Activated T-cell treated with anti-CD3 and anti-CD28 coated beads for 4 hours (primary cell): Measurements from ENCODE around the gene CEL.
"Not testable (repeated sequence)": the region's sequence is repeated elsewhere in the genome, so short reads cannot be mapped to it uniquely, and the experiment has no call there.

Experiments
- DNase-seq: peaks from one replicate; pipeline ENCODE4 v3.0.0-alpha.2; 2020

CEL gene

DNA sequence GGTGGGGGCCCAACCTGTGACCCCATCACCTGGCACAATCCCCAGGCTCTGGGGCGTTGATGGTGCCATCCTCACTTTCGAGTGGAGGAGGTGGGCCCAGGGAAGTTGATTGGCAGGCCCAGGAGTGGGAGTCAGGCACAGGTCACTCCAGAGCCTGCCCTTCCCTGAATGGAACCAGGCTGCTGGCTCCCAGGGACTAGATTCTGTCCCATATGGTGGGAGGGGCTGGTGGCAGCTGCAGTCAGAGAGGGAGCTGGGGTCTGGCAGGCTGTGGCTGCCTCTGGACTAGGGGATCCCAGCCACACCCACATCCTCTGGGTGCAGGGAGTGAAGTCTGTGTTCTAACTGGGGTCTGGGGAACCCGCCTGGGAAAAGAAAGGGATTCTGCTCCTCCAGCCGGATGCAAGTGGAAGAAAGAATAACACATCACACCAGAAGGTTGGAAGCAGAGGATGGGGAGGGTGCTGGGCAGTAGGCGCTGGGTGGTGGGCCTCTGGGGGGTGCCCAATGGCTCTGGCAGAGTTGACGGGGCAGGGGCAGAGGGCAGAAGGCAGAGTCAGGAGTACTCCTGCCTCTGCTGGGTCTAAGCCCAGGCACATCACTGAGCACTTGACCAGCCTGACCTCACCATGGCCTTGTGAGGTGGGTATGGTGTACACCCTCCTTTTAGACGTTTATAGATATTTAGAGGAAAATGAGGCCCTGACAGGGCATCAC, 25.8 kb downstream of the CEL start:
- no peak for DNase-seq

DNA sequence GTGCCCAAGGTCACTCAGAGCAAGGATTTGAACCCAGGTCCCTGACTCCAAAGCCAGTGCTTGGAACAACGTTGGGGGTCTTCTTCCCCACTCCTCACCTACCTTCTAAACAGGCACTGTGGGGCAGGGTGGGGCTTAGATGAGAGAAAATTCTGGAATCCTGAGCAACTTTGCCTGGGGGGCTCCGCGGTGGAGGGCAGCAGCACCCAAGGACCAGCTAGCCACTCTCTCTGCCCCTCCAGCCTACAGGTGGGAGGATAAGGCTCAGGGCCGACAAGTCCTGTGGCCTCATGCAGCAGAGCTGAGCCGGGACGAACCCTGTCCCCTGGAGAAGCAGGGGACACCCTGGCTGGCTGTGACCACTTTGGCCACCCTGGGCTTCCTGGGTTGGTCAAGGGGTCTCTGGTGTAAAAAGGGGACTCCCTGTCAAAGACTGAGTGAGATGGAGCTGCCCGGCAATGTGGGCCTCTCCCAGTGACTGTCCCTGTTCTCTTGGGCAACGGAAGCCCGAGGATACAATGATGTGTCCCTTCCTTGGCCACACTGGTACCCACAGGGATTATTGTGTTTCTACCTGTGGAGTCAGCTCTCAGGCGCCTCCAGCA, 26.5 kb downstream of the CEL start:
- no peak for DNase-seq

DNA sequence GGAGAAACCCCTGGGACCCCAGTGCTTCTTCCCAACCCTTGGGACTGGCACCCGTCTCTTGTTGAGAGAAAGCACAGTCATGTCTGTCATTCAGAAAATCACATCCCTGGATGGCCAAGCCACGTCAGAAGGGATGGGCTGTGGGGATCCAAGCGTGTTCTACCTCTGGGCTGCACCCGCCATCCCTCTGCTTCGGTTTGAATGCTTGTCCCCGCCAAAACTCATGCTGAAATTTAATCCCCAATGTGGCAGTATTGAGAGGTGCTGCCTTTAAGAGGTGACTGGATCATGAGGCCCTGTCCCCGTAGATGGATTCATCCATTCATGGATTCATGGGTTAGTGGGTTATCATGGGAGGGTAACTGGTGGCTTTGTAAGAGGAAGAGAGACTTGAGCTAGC, 27.0 kb downstream of the CEL start:
- DNase-seq, result no peak

DNA sequence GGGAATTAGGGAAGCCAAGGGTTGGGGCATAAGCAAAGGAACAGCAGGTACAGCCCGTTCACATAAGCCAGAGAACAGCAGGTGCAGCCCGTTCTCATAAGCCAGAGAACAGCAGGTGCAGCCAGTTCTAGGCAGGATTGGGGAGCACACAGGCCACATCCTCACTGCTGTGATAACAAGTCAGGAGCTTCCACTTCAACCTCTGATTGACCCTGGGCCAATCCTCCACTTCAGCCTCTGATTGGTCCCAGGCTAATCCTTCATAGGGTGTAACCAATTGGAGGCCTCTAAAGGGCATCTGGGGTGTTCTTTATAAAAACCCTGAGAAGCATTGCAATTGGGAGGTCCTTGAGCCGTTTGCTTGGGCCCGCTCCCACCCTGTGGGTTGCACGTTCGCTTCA, 27.5 kb downstream of the CEL start:
- DNase-seq, result no peak

DNA sequence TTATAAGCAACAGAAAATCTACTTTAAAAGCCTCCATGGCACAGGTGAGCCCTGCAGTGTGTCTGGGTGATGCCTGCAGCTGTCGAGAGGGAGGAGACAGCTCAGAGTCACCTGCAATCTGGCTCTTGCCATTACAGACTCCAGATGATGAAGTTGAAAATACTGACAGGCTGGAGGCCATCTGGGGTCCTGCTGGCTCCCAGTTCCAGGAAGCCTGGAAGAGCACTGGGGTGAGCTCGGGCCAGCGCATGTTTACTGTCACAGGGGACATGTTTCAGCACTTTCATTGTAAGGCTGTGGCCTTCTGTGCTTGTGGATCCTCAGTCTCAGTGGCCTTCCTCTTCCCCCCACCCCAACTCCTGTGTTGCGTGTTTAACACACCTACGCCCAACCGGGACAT, 28.4 kb downstream of the CEL start:
- no peak for DNase-seq

DNA sequence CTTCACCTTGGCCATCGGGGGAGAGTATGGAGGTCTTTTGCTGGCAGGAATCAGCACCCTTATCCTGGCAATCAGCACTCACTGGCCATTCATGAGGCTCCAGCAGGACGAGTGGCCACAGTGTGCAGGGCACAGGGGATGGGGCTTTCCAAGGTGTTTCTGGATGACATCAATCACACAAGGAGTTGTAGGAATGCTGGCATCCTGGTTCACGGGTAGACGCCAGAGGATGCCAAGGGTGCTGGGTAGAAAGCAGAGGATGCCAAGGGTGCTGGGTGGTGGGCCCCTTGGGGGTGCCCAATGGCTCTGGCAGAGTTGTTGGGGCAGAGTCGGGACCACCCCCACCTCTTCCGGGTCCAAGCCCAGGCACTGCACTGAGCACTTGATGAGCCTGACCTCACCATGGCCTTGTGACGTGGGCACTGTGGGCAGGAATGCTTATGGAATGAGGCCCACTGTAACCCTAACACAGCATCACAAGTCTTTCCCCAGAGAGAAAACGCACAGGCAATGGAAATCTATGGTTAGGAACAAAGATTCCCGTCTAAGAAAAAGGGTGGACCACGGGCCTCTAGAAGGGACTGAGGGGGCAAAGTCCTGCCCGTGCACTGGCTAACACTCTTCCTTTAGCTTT, 29.1 kb downstream of the CEL start:
- no peak for DNase-seq

DNA sequence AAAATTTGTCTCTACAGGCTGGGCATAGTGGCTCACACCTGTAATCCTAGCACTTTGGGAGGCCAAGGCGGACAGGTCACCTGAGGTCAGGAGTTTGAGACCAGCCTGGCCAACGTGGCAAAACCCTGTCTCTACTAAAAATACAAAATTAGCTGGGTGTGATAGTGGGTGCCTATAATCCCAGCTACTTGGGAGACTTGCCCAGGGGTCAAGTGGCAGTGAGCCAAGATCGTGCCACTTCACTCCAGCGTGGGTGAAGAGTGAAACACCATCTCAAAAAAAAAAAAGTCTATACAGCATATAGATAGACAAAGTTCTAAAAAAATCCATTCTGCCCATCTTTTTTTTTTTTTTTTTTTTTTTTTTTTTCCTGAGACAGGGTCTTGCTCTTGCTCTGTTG, 32.6 kb downstream of the CEL start:
- DNase-seq, result not testable (repeated sequence)

DNA sequence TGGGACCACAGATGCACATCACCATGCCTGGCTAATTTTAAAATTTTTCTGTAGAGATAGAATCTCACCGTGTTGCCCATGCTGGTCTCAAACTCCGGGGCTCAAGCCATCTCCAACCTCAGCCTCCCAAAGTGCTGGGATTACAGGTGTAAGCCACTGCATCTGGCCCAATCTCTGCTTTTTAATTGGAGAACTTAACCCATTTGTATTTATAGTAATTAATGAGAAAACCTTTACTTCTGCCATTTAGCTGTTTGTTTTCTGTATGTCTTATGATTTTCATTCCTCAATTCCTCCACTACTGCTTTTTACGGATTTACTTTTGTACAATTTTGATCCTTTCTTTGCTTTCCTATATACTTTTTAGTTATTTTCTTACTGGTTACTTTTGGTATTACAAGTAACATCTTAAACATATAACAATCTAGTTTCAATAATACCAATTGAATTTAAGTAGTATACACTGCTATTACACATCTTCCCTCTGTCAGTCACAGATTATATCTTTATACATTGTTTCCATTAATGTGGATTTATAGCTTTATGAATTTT, 33.1 kb downstream of the CEL start:
- DNase-seq, result no peak

DNA sequence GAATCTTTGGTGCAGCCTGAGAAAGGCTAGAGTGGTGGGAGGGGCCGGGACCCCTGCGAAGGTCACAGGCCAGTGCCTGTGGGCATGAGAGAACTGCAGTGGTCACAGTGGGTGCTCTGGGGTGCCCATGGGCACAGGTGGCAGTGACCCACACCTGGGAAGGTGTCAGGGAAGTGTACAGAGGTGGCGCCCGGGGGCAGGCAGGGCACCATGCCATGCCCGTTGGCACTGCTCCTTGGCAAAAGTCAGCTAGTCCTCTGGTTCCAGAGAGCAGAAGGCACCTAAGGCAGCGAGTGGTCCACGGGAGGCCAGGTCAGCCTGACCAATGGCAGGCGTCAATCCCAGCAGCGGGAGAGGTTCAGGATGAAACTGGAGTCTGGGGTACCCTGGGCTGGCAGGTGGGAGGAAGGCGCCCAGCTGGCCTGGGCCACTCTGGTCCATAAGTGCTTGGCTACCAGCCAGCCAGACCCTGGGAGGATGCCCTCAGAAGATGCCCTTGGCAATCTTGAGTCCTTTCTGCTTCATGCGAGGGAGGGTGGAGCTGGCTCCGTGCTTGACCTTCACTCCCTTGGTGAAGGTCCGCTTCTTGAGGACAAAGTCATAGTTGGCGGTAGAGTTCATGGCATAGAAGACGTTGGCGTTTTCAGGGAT, 36.4 kb downstream of the CEL start:
- no peak for DNase-seq

DNA sequence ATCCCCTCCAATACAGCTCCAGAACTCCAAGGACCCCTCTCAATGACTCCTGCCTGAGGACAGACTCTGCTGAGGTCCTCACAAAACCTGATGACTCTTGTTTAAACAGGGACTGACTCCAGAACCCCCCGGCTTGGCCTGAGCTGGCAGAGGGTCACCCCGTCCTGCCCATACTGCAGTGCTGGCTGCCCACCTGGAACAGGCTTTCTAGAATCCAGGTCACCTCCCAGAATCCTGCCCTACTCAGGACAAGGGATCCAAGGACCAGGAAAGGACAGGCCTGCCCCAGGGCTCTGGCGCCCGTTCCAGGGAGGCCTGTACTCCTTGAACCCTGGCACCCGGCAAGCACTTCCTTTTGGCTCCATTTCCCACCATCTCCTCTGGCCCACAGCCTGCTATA, 37.1 kb downstream of the CEL start:
- DNase-seq, result no peak

DNA sequence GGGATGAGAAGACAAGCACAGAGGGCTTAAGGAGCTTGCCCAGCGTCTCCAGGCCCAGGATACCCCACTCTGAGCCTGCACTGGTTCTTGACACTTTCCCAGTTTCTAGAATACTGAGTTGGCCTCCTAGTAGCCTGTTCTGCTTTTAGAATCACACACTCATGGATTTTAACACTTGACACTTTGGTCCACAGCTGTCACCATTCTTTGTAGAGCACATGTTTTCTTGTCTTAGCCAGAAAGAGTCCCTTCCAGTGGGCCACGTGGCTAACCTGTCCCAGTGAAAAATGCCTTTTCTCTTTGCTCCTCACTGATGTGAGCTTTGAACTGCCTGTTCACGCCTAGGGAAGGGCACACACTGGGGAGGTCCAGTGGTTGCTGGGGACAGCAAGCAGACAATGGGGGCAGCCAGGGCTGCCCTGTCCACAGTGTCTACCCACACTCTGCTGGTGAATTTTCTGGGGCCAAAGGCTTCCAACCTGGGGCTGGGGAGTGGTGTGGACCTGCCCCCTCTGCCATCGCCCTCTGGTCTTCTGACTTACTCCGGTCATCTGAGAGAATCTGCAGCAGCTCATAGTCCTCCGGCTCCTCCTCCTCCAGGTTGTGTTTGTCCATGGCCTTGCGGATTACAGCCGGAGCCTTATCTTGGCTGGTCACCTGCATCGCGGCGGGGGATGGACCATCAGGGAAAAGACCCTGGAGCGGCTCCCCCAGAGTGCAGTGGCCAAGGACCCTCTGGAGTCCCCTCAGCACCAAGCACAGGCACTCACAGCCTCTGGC, 38.1 kb downstream of the CEL start:
- no peak for DNase-seq

DNA sequence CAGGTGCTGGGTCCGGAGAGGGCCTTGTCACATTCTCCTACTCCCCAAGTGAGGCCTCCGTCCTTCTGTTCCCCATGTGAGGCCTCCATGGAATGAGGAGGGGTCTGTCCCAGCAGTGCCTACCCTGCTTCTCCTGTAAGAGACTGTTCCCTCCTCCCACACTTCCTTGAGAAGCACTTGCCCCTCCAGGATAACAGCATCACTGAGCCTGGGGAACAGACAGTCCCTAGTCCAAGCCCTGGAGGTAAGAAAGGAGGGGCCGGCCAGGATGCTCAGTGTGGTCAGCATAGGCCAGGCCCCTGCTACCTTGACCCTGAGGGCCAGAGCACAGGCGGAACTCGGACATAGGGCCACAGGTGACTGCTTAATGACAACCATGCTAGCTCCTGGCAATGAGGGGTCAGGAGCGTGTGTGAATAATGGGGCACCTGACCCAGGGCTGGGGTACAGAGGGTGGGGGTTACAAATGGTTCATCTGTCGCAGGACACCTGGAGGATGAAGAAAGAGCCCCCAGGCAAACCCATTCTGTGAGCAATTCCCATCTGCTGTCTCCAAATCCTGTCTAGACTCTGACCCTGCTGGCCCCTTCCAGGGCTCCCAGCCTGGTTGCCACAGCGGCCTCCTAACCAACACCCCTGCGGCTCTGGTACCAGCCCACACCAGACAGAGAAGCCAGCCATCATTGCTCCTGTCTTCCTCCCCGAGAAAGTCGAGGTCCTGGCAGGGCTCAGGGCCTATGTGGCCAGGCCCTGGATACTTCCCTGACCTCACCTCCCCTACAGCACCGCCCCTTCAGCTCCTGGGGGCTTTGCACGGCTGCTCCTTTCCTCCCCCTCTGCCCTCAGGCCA, 39.0 kb downstream of the CEL start:
- DNase-seq, result no peak

DNA sequence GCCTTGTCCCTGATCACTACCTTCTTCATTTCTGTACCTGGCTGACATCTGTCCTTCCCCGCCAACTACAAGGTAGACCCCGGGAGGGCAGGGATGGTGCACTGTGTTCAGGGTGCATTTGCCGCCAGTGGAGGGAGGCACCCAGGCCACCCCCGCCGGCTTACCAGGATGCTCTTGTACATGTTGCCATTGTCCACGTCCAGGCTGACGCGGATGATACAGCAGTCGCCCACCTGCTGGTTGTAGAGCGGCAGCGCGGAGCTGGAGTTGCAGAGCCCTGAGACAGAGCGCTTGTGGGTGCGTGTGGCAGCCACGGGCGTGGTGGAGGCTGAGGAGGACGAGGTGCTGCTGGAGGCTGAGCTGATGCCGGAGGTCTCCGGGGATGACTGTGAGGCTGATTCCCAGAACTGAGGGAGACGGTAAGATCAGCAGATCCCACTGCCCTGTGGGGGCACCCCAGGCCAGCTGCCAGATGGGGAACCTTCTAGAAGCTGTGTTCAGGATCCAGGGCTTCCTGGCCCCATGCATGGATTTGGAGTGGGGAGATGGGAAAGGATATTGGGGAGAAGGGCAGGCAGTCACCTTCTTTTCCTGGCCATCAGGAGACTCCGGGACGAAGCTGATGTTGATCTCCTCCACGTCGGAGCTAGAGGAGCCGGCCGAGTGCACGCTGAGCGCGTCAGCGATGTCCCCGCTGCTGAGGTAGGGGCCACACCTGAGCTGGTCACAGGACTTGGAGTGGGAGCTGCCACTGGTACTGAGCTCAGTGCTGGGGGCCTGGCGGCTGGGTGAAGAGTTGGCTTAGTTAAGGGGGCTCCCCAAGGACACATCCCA, 39.8 kb downstream of the CEL start:
- no peak for DNase-seq

DNA sequence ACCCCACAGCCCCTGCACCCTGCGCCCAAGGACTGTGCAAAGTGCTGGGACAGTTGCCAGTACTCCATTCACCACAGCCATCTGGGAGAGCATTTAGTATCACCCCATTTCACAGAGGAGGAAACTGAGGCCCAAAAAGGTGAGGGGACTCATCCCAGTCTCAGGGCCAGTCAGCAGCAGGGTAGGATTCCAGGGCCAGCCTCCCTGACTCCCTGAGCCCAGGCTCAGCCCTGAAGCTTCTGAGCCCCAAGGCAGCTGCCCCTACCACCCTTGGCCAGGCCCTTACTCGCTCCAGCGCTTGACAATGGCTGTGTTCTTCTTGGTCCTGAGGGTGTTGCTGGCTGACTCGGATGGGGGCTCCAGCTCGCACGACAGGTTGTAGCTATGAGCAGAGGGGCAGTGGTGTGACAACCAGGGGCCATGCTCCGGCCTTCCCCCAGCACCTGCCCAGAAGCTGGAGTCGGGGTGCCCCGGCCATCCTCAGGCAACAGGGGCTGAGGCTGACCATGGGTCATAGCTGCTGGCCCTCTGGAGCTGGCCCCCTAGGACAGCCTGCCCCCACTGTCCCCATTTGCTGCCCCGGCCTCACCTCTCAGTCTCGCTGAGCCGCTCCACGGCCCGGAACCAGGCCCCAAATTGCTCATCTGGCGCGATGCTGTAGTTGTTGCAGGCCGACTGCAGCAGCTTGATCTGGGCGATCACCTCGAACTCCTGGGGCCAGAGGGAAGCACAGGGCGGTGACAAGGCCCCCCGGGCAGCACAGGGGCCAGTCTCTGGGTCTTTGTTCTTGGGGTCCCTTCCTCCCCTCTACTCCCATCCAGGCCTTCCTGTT, 40.6 kb downstream of the CEL start:
- DNase-seq, result no peak

DNA sequence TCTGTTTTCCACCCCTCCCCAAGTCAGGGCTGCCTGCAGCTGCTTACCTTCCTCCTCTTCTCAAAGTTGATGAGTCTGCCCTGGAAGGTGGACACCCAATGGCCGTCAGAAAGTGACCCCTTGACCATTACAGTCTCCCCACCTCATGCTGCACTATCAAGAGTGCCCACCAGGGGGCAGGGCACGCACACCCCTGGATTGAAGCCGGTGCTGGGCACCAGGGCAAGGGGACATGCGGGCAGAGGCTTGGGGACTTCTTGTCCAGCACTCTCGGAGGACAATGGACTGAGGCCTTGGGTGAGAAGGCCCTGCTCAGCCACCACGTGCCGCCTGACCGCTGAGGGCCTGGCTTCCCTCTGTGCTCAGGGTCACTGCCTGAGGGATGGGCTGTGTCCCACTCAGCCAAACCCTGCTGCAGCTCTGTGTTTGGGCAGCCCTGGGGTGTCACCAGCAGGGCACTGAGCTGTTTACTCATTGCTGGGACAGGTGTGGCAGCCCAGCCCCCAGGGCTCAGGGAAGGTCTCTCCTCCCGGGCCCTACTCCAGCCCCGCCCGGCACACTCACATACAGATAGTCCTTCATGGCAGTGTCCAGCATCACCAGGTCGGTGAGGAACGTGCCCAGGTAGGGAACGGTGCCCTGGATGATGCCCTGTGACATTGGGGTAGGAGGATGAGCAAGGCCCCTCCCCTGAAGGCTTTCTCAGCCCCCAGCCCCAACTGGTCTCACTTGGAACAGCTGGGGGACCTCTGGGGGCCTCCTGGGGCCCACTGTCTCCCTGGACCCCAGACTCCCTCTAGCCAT, 41.6 kb downstream of the CEL start:
- DNase-seq, result peak; percentile 37

DNA sequence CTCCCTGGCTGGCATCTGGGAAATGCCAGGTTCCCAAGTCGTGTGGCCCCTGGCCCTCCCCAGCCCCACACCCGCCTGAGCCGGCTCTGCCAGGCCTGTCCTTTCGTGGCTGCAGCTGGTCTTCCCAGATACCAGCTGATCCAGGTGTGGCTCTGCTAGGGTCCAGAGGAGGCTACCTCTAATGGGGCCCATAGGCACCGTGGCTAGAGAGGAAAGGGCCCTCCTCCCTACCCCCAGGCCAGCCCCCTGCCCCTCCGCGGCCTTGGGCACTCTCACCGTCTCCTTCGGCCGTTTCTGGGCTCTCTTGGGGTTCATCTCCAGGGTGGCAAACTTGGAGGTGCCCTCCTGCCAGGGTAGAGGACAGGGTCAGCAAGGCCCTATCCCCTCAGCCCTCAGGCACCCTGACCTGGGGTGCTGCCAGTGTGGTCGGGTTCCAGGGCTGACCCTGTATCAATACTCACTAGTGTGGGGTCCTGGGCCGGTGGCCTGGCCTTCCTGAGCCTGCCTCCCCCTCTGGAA, 42.3 kb downstream of the CEL start:
- DNase-seq, result no peak

DNA sequence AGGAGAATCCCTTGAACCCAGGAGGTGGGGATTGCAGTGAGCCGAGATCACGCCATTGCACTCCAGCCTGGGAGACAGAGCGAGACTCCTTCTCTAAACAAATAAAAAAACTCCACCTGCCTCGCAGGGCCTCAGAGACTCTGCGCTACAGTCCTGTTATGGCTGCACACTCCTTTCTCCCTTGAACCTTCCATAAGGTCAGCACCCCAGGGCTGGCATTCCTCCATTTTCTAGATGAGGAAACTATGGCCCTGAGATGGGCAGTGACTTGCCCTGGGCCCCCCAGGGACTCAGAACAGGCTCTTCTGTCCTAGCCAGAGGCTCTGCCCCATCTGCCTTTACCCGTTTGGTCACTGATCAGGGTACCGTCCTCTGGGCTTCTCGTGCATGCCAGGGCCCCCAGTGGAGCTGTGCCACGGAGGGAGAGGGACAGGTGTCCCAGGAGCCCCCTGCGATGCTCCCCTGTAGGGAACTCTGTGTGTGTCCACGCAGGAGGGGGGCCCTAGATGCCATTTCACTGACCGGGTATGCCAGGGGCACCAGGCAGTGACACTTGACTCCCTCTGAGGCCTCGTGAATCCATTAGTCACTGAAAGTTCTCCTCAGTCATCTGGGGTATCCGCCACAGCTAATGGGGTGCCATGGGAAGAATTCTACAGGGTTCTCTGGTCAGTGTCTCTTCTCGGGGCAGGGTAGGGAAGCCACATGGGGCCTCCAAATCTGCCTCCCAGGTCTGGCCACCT, 43.1 kb downstream of the CEL start:
- no peak for DNase-seq

DNA sequence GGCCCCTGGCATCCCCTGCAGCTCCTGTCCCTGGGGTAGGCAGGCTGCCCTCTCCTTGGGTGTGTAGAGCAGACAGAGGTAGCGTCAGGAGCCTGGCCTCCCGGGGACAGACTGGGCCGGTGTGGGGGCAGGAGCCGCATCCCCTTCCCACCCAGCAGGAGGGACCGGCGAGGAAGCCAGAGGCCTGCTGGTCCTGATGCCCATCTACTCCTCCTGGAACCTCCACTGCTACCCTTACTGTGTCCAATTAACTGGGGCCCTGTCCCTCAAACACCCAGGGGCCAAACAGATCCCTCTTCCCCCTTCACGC, 43.6 kb downstream of the CEL start:
- no peak for DNase-seq
